GM23248 (cell line): ENCODE data around the gene SDC1.

Source experiments
- EZH2 ChIP-seq: fragments of 200-600 bp; sonication (generic); IDR thresholded peaks from 2 replicates; pipeline ENCODE4 v1.6.1; 2018; ENCODE audit warnings: antibody characterized with exemption, mild to moderate bottlenecking; ENCODE audit not compliant: insufficient read depth, poor library complexity, severe bottlenecking
- EZH2phosphoT487 ChIP-seq: fragments of 200-600 bp; sonication (generic); IDR thresholded peaks from 2 replicates; pipeline ENCODE4 v1.6.1; 2018; ENCODE audit warnings: antibody characterized with exemption, moderate library complexity, mild to moderate bottlenecking, low read depth; ENCODE audit not compliant: insufficient read depth

GRCh38 chr2:20168727-20169696, 55.9 kb downstream of the SDC1 start:
- TF ChIP-seq EZH2phosphoT487 (no peak), EZH2 (no peak)
